ENCODE measurements around the gene LIN9.
A peak's percentile ranks its signal among the peaks of the same experiment; 100 is the strongest.
"Not testable (repeated sequence)": the region's sequence is repeated elsewhere in the genome, so short reads cannot be mapped to it uniquely, and the experiment has no call there.

Gene LIN9

DNA sequence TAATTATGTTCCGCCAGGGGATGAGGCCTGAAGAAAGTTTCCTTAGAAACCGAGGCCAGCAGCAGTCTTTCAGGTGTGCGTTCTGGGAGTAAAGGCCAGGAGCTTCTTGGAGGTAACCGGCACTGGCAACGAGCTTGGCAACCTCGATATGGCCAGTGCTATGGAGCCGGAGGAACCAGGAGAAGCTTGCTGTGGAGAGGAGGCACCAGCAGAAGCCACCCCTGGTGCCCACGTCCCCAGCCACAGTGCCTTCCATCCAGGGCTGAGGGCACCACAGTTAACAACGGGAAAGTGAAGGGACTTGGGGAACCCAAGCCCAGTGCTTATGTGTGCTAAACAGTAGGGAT is 41.5 kb upstream of the LIN9 start:
- TF ChIP-seq, protein P1, sequence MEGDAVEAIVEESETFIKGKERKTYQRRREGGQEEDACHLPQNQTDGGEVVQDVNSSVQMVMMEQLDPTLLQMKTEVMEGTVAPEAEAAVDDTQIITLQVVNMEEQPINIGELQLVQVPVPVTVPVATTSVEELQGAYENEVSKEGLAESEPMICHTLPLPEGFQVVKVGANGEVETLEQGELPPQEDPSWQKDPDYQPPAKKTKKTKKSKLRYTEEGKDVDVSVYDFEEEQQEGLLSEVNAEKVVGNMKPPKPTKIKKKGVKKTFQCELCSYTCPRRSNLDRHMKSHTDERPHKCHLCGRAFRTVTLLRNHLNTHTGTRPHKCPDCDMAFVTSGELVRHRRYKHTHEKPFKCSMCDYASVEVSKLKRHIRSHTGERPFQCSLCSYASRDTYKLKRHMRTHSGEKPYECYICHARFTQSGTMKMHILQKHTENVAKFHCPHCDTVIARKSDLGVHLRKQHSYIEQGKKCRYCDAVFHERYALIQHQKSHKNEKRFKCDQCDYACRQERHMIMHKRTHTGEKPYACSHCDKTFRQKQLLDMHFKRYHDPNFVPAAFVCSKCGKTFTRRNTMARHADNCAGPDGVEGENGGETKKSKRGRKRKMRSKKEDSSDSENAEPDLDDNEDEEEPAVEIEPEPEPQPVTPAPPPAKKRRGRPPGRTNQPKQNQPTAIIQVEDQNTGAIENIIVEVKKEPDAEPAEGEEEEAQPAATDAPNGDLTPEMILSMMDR (IDR thresholded peaks at IDR 0.05; ENCODE audit: low read depth, low read length), result no peak
- no peak for DNase-seq (ENCODE audit: low read depth in 2 of 2)
- no peak overlapping the region for H3K4me3 ChIP-seq (replicated peaks in 1 of 2; ENCODE audit: low read depth in 2 of 2, low read length in 2 of 2)

DNA sequence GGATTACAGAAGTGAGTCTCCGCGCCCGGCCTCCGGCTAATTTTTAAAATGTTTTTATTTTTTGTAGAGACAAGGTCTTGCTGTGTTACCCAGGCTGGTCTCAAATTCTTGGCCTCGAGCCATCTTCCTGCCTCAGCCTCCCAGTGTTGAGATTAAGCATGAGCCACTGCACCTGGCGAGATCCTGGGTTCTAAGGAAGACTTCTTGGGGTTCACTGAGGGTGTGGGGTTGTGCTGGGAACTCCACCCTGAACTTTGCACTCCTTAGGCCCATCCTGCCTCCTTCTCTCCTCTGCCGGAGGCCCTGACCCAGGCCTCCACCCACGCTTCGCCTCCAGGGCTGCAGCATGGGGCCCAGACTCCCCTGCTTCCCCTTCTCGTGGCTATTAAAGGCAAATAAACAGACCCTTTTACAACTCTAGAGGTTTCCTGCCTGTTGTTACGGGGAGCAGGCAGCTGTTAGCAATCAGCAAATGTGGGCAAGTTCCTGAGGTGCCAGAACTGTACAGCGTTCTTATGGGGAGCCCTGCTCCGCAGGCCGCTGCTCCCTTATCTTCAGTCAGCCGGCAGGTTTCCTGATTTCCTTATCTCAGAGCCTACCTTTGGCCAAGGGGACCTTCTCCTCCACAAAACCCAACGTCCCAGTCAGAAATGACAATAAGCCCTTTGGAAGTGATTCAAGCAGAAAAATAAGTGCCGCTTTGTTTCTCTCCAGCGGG is 41.0 kb upstream of the LIN9 start:
- TF ChIP-seq, protein P1 (IDR thresholded peaks at IDR 0.05; ENCODE audit: low read depth, low read length), result no peak

DNA sequence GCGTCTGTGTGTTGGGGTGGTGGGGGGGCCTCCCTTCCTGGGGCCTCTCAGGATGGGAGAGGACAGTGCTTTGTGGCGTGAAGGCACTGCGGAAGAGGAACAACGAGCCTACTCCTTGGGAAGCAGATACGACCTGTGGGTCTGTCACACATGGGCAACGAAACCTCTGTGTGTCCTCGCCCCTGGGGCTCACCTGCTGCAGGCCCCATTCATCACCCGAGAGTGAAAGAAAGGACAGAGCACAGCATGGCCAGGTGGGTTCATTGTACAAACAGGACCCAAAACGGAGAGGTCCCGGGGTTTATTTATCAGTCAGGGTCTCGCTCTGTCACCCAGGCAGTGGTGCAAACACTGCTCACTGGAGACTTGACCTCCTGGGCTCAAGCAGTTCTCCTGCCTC is 40.1 kb upstream of the LIN9 start:
- no peak overlapping the region for H3K4me3 ChIP-seq (replicated peaks in 1 of 2; ENCODE audit: low read depth in 2 of 2, low read length in 2 of 2)
- TF ChIP-seq, protein P1 (IDR thresholded peaks at IDR 0.05; ENCODE audit: low read depth, low read length), result no peak
- DNase-seq (ENCODE audit: low read depth in 2 of 2), result no peak

More for the DNA sequence above, 41.0 kb upstream of the LIN9 start:
- no peak overlapping the region for H3K4me3 ChIP-seq (replicated peaks in 1 of 2; ENCODE audit: low read depth in 2 of 2, low read length in 2 of 2)
- peak in 1 of 2 donors; percentile 36 for DNase-seq (ENCODE audit: low read depth in 2 of 2)

DNA sequence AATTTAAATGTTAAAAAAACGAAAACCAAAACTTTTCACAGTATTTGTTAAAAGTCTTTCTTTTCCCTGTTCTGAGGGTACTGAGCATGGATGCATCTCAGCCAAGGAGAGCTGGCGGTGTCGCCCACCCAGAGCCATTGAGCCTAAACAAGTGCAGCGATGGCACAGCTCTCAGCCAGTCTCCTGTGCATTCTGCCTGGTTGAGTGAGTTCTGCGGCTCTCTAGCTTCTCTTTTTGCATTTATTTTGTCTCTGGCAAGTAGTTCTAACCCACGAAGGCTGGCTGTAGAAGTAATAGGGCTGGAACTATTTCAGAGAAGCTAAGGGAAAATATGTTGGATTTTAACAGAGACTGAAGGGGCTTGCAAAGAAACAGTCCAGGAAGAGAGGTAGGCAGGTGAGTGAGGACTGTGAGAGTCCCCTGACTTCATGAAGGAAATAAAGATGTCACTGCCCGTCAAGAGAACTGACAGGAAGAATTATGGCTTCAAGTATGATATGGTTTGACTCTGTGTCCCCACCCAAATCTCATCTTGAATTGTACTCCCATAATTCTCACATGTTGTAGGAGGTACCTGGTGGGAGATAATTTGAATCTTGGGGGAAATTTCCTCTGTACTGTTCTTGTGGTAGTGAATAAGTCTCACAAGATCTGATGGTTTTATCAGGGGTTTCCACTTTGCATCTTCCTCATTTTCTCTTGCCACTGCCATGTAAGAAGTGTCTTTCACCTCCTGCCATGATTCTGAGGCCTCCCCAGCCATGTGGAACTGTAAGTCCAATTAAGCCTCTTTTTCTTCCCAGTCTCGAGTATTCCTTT is 35.7 kb upstream of the LIN9 start:
- TF ChIP-seq, protein P1 (IDR thresholded peaks at IDR 0.05; ENCODE audit: low read depth, low read length), result no peak
- no peak overlapping the region for H3K4me3 ChIP-seq (replicated peaks in 1 of 2; ENCODE audit: low read depth in 2 of 2, low read length in 2 of 2)
- DNase-seq (ENCODE audit: low read depth in 2 of 2), result no peak

DNA sequence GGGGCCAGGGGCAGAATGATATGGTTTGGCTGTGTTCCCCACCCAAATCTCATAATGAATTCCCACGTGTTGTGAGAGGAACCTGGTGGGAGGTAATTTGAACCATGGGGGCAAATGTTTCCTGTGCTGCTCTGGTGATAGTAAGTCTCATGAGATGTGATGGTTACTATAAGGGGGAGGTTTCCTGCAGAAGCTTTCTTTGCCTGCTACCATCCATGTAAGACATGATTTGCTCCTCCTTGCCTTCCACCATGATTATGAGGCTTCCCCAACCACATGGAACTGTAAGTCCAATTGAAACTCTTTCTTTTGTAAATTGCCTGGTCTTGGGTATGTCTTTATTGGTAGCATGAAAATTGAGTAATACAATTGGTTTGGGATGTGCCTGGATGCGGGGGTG is 33.7 kb upstream of the LIN9 start:
- DNase-seq (ENCODE audit: low read depth in 2 of 2), result no peak
- TF ChIP-seq, protein P1 (IDR thresholded peaks at IDR 0.05; ENCODE audit: low read depth, low read length), result no peak
- H3K4me3 ChIP-seq (replicated peaks in 1 of 2; ENCODE audit: low read depth in 2 of 2, low read length in 2 of 2), result no peak overlapping the region

DNA sequence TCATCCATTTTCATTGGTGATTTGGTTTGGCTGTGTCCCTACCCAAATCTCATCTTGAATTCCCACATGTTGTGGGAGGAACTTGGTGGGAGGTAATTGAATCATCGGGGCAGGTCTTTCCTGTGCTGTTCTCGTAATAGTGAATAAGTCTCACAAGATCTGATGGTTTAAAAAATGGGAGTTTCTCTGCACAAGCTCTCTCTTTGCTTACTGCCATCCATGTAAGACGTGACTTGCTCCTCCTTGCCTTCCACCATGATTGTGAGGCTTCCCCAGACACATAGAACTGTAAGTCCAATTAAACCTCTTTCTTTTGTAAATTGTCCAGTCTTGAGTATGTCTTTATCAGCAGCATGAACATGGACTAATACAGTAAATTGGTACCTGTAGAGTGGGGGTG is 31.1 kb upstream of the LIN9 start:
- not testable (repeated sequence) for H3K4me3 ChIP-seq (replicated peaks in 1 of 2; ENCODE audit: low read depth in 2 of 2, low read length in 2 of 2); DNase-seq (ENCODE audit: low read depth in 2 of 2)

DNA sequence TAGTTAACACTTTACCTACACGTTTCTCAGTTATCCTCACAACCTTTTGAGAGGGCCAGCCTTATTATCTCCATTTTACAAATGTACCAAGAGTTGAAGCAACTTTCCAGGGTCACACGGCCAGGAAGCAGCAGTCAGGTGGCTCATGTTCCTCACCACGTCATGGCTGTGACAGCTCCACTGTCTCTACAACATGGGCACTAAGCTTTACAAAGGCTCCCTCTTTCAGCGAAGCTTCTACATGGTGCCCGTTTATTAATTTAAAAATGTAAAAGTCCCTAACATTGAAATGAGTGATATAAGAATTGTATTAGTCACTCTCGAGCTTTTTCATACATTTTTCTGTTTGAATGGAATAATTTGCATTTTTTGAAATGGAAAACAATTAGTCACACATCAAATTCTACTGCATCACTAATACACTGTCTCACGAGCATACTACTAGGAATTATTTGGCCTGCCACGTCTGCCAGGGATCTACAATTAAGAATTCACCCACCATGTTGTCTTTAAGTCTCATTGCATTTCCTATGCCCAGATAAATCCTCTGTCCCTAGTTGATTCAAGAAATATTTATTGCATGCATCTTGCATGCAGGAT is 28.4 kb upstream of the LIN9 start:
- TF ChIP-seq, protein P1 (IDR thresholded peaks at IDR 0.05; ENCODE audit: low read depth, low read length), result no peak
- no peak for DNase-seq (ENCODE audit: low read depth in 2 of 2)
- H3K4me3 ChIP-seq (replicated peaks in 1 of 2; ENCODE audit: low read depth in 2 of 2, low read length in 2 of 2), result no peak overlapping the region

Measured in cardiac fibroblast (primary cell).